HEK293 (cell line): ENCODE data around the gene CADM4.
"Not testable (repeated sequence)": the region's sequence is repeated elsewhere in the genome, so short reads cannot be mapped to it uniquely, and the experiment has no call there.

ENCODE experiments used
- CTCF ChIA-PET: fragments of 350-600 bp; formaldehyde crosslinking; extraction: SDS; loops from one replicate; lab custom pipeline; 2021; ENCODE audit warnings: antibody characterized with exemption; lab: Yijun Ruan, JAX
- POLR2A ChIA-PET: fragments of 300-600 bp; formaldehyde crosslinking; extraction: SDS; loops from one replicate; lab custom pipeline; 2020; ENCODE audit warnings: antibody characterized with exemption, inconsistent platforms; lab: Yijun Ruan, JAX
- H3K27ac ChIP-seq: fragments of 200-500 bp; sonication (Bioruptor generic); 2 replicates; pipeline ENCODE4 v1.5.1; 2014; ENCODE audit warnings: low read depth, low read length, control low read depth, inconsistent platforms; ENCODE audit errors: extremely low read depth
- H3K36me3 ChIP-seq, 2 experiments: fragments of 200-500 bp in 1 of 2; sonication (Bioruptor generic) in 1 of 2; 1 replicate in 1 of 2; 2 replicates in 1 of 2; pipeline ENCODE4 v1.5.1; 2014 to 2017; ENCODE audit warnings: inconsistent platforms in 2 of 2, low read length in 2 of 2; ENCODE audit not compliant: control insufficient read depth in 2 of 2, insufficient read depth in 1 of 2
- H3K4me1 ChIP-seq: fragments of 200-500 bp; sonication (Bioruptor generic); 2 replicates; pipeline ENCODE4 v1.5.1; 2014; ENCODE audit warnings: mild to moderate bottlenecking, low read length, inconsistent platforms; ENCODE audit not compliant: control insufficient read depth, insufficient read depth
- H3K4me3 ChIP-seq: 2 replicates; pipeline ENCODE4 v1.5.1; 2011; ENCODE audit warnings: low read depth, mild to moderate bottlenecking, control low read depth, low read length, moderate library complexity
- H3K9me3 ChIP-seq: fragments of 200-500 bp; sonication (Bioruptor generic); 2 replicates; pipeline ENCODE4 v1.5.1; 2014; ENCODE audit warnings: low read depth, low read length, inconsistent platforms; ENCODE audit not compliant: control insufficient read depth, insufficient read depth
- SP2 ChIP-seq: fragments of 450-650 bp; formaldehyde crosslinking; IDR thresholded peaks from 2 replicates; pipeline ENCODE4 v1.5.1; 2016; ENCODE audit warnings: missing biosample characterization, missing genetic modification characterization
- SP3 ChIP-seq: fragments of 450-650 bp; formaldehyde crosslinking; IDR thresholded peaks from 2 replicates; pipeline ENCODE4 v1.5.1; 2016; ENCODE audit warnings: missing biosample characterization, missing genetic modification characterization
- SP7 ChIP-seq: fragments of 450-650 bp; formaldehyde crosslinking; IDR thresholded peaks from 2 replicates; pipeline ENCODE4 v1.5.1; 2016; ENCODE audit warnings: missing biosample characterization, missing genetic modification characterization
- WT1 ChIP-seq: fragments of 450-650 bp; formaldehyde crosslinking; IDR thresholded peaks from 2 replicates; pipeline ENCODE4 v1.5.1; 2016; ENCODE audit warnings: missing biosample characterization, missing genetic modification characterization
- ZBTB20 ChIP-seq: fragments of 450-650 bp; formaldehyde crosslinking; IDR thresholded peaks from 2 replicates; pipeline ENCODE4 v1.5.1; 2016; ENCODE audit warnings: missing biosample characterization, missing genetic modification characterization
- ZEB2 ChIP-seq: fragments of 450-650 bp; formaldehyde crosslinking; IDR thresholded peaks from 2 replicates; pipeline ENCODE4 v1.5.1; 2016; ENCODE audit warnings: missing biosample characterization, missing genetic modification characterization
- ZFHX2 ChIP-seq: fragments of 450-650 bp; formaldehyde crosslinking; conservative IDR thresholded peaks from 2 replicates; pipeline ENCODE4 v1.5.1; 2016; ENCODE audit warnings: missing biosample characterization, missing genetic modification characterization
- ZFP3 ChIP-seq: fragments of 450-650 bp; formaldehyde crosslinking; IDR thresholded peaks from 2 replicates; pipeline ENCODE4 v1.5.1; 2016; ENCODE audit warnings: low read depth, missing biosample characterization, missing genetic modification characterization
- ZNF10 ChIP-seq: fragments of 450-650 bp; formaldehyde crosslinking; IDR thresholded peaks from 2 replicates; pipeline ENCODE4 v1.5.1; 2017; ENCODE audit warnings: missing biosample characterization, missing genetic modification characterization
- ZNF184 ChIP-seq: fragments of 450-650 bp; IDR thresholded peaks from 2 replicates; pipeline ENCODE4 v1.5.1; 2018; ENCODE audit warnings: missing biosample characterization, mild to moderate bottlenecking, missing genetic modification characterization
- ZNF202 ChIP-seq: fragments of 450-650 bp; formaldehyde crosslinking; IDR thresholded peaks from 2 replicates; pipeline ENCODE4 v1.5.1; 2016; ENCODE audit warnings: missing biosample characterization, missing genetic modification characterization, borderline replicate concordance
- ZNF335 ChIP-seq: fragments of 450-650 bp; formaldehyde crosslinking; conservative IDR thresholded peaks from 2 replicates; pipeline ENCODE4 v1.5.1; 2016; ENCODE audit warnings: missing biosample characterization, missing genetic modification characterization
- ZNF530 ChIP-seq: fragments of 450-650 bp; formaldehyde crosslinking; IDR thresholded peaks from 2 replicates; pipeline ENCODE4 v1.5.1; 2016; ENCODE audit warnings: low read depth, missing biosample characterization, missing genetic modification characterization
- ZNF585B ChIP-seq: fragments of 450-650 bp; formaldehyde crosslinking; IDR thresholded peaks from 2 replicates; pipeline ENCODE4 v1.5.1; 2016; ENCODE audit warnings: missing biosample characterization, missing genetic modification characterization
- ZNF621 ChIP-seq: fragments of 450-650 bp; formaldehyde crosslinking; IDR thresholded peaks from 2 replicates; pipeline ENCODE4 v1.5.1; 2017; ENCODE audit warnings: missing biosample characterization, missing genetic modification characterization
- ZNF624 ChIP-seq: fragments of 450-650 bp; formaldehyde crosslinking; IDR thresholded peaks from 2 replicates; pipeline ENCODE4 v1.5.1; 2017; ENCODE audit warnings: missing biosample characterization, missing genetic modification characterization
- ZNF660 ChIP-seq: fragments of 450-650 bp; IDR thresholded peaks from 2 replicates; pipeline ENCODE4 v1.5.1; 2018; ENCODE audit warnings: missing biosample characterization, mild to moderate bottlenecking, missing genetic modification characterization
- ZNF664 ChIP-seq: fragments of 450-650 bp; formaldehyde crosslinking; IDR thresholded peaks from 2 replicates; pipeline ENCODE4 v1.5.1; 2016; ENCODE audit warnings: missing biosample characterization, missing genetic modification characterization
- ZXDB ChIP-seq: fragments of 450-650 bp; formaldehyde crosslinking; IDR thresholded peaks from 2 replicates; pipeline ENCODE4 v1.5.1; 2016; ENCODE audit warnings: missing biosample characterization, missing genetic modification characterization
- TF ChIP-seq, protein P1 (sequence below): fragments of 450-650 bp; formaldehyde crosslinking; IDR thresholded peaks from 2 replicates; pipeline ENCODE4 v1.5.1; 2016; ENCODE audit warnings: missing biosample characterization, missing genetic modification characterization
- TF ChIP-seq, protein P2 (sequence below): fragments of 450-650 bp; formaldehyde crosslinking; IDR thresholded peaks from 2 replicates; pipeline ENCODE4 v1.5.0; 2017; ENCODE audit warnings: missing biosample characterization, missing genetic modification characterization, borderline replicate concordance

Gene CADM4

DNA sequence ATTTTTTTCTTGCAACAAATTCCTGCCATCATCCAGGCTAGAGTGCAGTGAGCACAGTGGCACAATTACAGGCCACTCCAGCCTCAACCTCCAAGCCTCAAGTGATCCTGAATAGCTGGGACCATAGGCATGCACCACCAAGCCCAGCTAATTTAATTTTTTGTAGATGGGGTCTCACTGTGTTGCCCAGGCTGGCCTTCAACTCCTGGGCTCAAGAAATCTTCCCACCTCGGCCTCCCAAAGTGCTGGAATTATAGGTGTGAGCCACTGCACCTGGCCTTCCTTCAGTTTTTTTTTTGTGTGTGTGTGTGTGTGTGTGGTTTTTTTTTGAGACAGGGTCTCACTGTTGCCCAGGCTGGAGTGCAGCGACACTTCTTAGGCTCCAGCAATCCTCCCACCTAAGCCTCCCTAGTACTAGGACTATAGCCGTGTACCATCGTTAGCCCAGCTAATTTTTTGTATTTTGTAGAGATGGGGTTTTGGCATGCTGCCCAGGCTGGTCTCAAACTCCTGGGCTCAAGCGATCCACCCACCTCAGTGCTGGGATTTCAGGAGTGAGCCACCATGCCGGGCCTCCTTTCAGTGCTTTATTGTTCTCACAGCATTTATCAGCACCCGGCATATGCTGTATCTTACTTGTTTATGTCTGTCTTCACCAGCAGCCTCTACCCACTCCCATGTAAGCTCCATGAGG is 33.6 kb downstream of the CADM4 start (continued):
- TF ChIP-seq ZNF664 (tag by site-specific recombination) (no peak), ZNF184 (tag by site-specific recombination) (no peak), ZNF621 (no peak), ZNF530 (tag by site-specific recombination) (no peak), ZXDB (tag by site-specific recombination) (0 out of 2 replicates have a peak, but pooled peaks have one; percentile 17), ZEB2 (tag by site-specific recombination) (no peak), ZFP3 (no peak), ZNF585B (no peak), ZNF10 (tag by site-specific recombination) (no peak), SP3 (tag by site-specific recombination) (no peak), SP7 (tag by site-specific recombination) (peak; percentile 12; the same call in 1 of the 2 replicates), ZFHX2 (peak; percentile 84), ZNF624 (tag by site-specific recombination) (no peak), SP2 (tag by site-specific recombination) (no peak), ZNF335 (tag by site-specific recombination) (0 out of 2 replicates have a peak, but pooled peaks have one; percentile 21), ZNF660 (tag by site-specific recombination) (peak; percentile 76), ZNF202 (tag by site-specific recombination) (no peak), ZBTB20 (peak; percentile 49; the same call in 1 of the 2 replicates), WT1 (tag by site-specific recombination) (no peak)
- TF ChIP-seq, protein P1, sequence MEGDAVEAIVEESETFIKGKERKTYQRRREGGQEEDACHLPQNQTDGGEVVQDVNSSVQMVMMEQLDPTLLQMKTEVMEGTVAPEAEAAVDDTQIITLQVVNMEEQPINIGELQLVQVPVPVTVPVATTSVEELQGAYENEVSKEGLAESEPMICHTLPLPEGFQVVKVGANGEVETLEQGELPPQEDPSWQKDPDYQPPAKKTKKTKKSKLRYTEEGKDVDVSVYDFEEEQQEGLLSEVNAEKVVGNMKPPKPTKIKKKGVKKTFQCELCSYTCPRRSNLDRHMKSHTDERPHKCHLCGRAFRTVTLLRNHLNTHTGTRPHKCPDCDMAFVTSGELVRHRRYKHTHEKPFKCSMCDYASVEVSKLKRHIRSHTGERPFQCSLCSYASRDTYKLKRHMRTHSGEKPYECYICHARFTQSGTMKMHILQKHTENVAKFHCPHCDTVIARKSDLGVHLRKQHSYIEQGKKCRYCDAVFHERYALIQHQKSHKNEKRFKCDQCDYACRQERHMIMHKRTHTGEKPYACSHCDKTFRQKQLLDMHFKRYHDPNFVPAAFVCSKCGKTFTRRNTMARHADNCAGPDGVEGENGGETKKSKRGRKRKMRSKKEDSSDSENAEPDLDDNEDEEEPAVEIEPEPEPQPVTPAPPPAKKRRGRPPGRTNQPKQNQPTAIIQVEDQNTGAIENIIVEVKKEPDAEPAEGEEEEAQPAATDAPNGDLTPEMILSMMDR (tag by site-specific recombination): 0 out of 2 replicates have a peak, but pooled peaks have one; percentile 7
- TF ChIP-seq, protein P2, sequence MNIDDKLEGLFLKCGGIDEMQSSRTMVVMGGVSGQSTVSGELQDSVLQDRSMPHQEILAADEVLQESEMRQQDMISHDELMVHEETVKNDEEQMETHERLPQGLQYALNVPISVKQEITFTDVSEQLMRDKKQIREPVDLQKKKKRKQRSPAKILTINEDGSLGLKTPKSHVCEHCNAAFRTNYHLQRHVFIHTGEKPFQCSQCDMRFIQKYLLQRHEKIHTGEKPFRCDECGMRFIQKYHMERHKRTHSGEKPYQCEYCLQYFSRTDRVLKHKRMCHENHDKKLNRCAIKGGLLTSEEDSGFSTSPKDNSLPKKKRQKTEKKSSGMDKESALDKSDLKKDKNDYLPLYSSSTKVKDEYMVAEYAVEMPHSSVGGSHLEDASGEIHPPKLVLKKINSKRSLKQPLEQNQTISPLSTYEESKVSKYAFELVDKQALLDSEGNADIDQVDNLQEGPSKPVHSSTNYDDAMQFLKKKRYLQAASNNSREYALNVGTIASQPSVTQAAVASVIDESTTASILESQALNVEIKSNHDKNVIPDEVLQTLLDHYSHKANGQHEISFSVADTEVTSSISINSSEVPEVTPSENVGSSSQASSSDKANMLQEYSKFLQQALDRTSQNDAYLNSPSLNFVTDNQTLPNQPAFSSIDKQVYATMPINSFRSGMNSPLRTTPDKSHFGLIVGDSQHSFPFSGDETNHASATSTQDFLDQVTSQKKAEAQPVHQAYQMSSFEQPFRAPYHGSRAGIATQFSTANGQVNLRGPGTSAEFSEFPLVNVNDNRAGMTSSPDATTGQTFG (tag by site-specific recombination): no peak

DNA sequence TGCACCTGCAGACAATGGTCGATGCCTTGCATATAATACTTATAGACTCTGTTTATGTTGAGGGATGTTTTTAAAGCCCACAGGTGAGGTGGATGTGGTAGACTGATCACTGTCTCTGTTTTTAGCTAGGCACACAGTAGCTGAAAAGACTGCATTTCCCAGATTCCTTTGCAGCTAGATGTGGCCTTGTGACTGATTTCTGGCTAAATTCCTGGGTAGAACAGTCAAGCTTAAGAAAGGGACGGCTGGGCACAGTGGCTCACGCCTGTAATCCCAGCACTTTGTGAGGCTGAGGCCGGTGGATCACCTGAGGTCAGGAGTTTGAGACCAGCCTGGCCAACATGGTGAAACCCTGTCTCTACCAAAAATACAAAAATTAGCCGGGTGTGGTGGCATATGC is 39.3 kb downstream of the CADM4 start:
- not testable (repeated sequence) for H3K4me3 ChIP-seq, H3K9me3 ChIP-seq, H3K27ac ChIP-seq
- ChIA-PET POLR2A (interaction anchor here (0.6 to 1.9 kb wide), 3 partner anchors 15 to 26 kb away, joined by 3 to 6 read pairs (median 4); no protein-coding TSS in a partner anchor), CTCF (interaction anchor here (0.7 to 1.4 kb wide), 5 partner anchors 45 to 166 kb away, joined by 3 to 9 read pairs (median 4); no protein-coding TSS in a partner anchor)
- Histone ChIP-seq H3K36me3 (peaks cover 49 to 57% of the 10 kb centered on the region in 2 experiments), H3K4me1 (peaks cover 14% of the 10 kb centered on the region)
